NCI-H526 (cell line): ENCODE results near the gene GPANK1.

Experiments
- DNase-seq, 2 experiments: peaks; one replicate each; lab custom pipeline; 2025; lab: John Stamatoyannopoulos, UW

GPANK1 gene

DNA sequence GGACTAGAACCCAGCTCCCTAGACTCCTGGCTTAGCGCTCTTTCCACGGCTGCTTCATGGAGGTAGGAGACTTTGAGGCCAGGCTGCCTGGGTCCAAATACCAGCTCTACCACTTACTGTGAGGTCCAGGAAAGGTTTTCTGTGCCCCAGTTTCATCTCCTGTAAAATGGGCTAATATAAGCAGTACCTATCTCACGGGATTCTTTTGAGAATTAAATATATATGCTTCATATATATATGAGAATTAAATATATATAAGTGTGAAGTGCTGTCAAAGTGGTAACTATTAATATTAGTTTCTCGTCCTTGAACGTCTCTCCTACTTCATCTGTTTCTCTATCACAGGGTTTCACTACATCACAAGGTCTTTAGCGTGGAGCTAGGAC lies 26.3 kb upstream of the GPANK1 start:
- DNase-seq: no peak

DNA sequence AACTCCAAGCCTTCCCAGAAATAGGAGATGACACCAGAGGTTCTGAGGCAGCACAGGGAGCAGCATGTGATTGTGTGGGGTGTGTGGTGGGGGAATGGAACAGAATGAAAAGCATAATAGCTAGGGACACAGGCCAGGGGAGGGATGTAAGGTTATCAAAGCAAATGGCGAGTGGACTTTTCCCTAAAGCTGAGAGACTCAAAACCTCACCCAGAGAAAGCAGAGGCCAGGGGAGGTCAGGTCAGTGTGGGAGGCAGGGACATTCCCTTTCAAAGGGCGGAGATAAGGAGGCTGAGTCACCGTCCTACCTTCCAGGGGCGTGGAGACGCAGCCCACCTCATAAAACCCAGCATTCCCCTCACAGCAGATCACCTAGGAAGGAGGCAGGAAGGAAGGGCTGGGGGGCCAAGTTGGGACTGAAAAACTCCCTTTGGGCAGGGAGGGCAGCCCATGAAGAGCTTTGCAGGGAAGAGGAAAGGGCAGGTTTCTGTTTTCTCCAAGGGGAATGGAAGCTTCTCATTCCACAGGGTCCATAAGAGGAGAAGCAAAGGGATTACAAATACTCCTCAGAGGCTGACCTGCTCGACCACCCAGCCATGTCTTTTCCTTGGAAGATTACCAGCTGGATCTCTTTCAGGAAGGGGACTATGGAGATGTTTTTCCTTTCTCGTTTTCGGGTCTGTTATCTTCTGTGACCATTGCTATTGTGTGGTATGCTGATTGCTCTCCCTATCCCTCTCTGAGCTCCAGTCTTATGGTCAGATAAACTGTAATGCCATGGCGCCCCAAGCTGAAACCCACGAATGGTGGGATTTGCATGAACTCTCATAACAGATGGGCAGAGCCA lies 25.7 kb upstream of the GPANK1 start:
- DNase-seq: no peak

GRCh38 chr6:31689249-31690110 lies 24.7 kb upstream of the GPANK1 start:
- DNase-seq: peak in 1 of 2 experiments; percentile 16

- no peak for DNase-seq
These were observed 23.3 kb upstream of the GPANK1 start for GRCh38 chr6:31687860-31688693.

DNA sequence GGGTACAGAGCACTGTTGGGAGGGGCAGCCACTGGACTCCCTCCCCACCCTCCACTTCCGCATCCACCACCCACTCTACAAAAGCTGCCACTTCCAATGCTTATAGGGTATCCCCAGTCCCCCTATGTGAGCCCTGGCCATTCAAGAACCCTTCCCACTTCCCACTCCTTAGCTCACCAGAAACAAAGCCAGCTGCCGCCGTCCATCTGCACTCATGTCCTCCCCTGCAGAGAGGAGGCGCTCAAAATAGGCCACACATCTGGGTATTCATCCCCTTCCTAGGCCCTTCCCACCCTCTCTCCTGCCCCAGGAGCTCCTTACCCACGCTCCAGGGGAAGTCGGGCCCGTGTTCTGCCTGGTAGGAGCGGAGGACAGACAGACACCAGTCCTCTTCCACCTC lies 22.5 kb upstream of the GPANK1 start:
- DNase-seq: no peak

DNA sequence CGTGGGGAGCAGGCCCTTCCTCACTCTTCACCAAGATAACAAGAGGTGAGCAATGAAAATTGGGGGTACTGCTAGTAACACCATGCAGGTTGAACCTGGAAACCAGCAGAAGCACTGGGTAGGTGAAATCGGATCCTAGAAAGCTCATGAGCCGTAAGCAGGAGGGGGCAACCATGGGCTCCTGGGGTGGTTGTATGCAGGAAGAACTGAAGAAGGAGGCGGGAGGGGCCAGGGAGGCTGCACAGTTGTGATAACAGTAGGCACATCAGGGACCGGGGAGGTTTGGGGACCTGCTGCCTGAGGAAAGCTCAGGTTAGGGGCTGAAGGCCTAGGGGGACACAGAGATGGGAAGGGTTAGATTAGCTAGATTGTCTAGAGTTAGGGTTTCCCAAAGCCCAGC lies 21.7 kb upstream of the GPANK1 start:
- DNase-seq: no peak

DNA sequence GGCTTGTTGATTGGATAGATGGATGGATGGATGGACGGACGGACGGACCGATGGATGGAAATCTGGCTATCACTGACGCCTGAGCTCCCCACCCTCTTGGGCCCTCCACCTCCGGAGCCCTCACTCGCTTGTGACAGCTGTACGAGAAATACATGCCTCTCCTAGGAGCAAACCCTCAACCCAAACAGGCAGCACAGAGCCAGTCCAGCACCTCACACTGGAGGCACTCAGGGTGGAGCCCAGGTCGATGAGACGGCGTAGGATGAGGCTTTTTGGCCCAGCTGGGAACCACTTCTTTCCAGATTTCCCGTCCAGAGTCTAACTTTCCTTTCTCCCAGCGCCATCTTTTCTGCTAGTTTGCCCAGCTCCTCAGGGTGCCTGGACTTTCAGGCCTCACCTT lies 18.8 kb upstream of the GPANK1 start:
- DNase-seq: no peak

DNA sequence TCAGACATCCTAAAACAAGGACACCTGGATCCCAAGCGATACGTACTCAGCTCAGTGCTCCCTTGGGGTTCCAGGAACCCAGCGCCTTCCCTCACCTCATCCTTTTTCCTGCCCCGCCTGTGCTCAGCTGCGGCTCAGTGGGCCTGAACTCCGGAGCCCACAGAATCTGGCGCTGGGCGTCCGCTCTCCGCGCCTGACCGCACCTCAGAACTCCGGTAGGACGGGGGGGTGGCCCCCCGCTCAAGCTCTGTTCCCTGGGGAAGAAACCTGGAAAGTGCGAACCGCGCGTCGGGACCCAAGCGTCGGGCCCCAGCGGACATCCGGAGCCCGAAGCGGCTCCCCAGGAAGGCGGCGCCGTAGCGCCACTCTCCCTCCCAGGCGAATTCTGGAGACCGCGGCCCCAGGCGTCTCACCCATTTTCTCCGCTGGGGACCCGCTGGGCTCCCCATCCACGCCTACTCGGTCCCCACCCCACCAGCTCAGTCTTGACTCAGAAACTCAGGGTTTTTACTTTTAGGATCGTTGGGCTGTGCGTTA lies 16.4 kb upstream of the GPANK1 start:
- peak in 1 of 2 experiments; percentile 77 for DNase-seq

DNA sequence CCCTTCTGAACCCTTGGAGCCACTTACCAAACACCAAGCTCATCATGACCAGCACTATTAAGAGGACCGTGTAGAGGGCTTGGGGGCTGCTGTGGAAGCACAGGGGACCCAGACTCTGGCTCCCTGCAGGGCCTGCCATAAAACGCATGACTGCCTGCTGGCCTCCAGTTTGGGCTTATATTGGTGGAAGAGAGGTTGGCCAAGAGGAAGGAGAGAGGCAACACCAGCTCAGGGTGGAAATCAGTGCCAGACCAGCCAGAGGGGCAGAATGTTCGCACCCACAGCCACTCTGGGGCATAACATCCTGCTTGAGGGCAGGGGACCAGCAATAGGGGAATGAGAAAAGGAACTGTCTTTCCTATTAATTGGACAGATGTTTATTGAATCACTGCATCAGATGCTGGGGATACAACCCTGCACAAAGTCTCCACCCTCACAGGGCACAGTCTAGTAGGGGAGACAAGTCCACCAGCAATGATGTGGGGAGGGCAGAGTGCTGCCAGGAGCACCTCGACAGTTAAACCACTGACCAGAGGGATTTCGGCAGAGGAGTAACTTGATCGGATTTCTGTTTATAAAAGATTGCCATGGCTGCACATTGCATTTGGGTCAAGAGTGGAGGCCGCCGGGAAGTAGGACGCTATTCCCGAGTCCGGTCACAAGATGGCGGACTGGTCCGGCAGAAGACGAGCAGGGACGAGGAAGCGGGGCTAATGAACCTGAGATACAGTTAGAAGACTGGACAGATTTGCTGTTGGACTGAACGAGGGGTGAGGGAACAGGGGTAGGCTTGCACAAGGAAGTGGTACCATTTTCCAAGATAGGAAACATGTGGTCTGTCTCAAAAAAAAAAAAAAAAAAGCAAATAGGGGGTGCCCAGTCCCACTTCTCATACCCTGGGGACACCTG lies 15.7 kb upstream of the GPANK1 start, which contains the start of gene LY6G5C:
TSS of gene LY6G5C (minus strand) at position 842 of the 909 bp plus-strand sequence. CDS start at position 148, 694 bp downstream.
- DNase-seq: peak; percentile 78 to 87

DNA sequence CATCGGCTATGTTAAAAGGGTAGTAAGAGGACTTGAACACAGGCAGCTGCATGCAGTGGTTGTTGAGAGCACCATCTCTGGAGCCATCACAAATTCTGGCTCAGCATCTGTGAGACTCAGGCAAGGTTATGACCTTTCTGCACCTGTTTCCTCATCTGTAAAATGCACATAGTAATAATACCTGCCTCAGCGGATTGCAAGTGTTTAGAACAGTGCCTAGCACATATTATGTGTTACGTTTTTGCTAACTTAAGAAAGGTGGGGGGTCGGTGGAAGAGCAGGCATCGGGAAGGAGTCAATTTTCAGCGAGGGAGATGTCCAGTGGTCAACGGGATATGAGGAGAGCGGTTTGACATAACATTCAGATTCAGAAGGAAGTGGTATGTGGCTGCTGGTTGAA lies 13.2 kb upstream of the GPANK1 start:
- no peak for DNase-seq

- no peak for DNase-seq
These were observed 12.1 kb upstream of the GPANK1 start for GRCh38 chr6:31676904-31677303.

DNA sequence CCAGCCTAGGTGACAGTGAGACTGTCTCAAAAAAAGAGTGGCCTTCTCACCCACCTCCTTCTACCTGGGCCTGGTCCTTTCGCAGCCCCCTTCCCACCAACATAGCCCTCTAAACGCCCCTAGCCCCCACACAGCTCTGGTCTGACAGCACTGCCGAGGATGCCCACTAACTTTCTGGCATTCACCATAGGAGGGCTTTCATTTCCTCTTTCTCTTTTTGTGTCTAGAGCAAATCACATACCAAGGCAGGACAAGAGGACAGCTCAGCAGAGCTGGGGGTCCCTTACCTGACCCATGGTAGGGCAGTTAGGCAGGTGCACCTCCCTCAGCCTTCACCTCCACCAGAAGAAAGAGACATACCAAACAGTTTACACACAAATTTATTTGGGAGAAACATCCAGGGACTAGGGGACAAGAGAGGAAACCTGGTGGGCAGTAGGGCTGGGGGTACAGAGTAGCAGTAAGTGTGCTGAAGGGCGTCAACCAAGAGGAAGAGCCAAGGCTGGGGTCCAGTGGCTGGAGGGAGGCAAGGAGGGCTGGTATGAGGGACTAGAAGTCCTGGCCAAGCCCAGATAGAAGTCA lies 11.6 kb upstream of the GPANK1 start:
- no peak for DNase-seq

GRCh38 chr6:31669676-31670075 lies 4.9 kb upstream of the GPANK1 start, which contains the start of gene LY6G5B:
Gene LY6G5B, plus strand, starts transcription at chr6:31669976. Its CDS starts 975 bp downstream, at chr6:31670951.
- DNase-seq: no peak

GRCh38 chr6:31666337-31666965 lies 1.7 kb upstream of the GPANK1 start:
- DNase-seq: no peak

- peak; percentile 97 to 98 for DNase-seq
These were observed 922 bp upstream of the GPANK1 start, which contains the start of gene CSNK2B for GRCh38 chr6:31665501-31666336. Gene CSNK2B, plus strand, starts transcription at chr6:31666080. Its CDS starts 752 bp downstream, at chr6:31666832.

DNA sequence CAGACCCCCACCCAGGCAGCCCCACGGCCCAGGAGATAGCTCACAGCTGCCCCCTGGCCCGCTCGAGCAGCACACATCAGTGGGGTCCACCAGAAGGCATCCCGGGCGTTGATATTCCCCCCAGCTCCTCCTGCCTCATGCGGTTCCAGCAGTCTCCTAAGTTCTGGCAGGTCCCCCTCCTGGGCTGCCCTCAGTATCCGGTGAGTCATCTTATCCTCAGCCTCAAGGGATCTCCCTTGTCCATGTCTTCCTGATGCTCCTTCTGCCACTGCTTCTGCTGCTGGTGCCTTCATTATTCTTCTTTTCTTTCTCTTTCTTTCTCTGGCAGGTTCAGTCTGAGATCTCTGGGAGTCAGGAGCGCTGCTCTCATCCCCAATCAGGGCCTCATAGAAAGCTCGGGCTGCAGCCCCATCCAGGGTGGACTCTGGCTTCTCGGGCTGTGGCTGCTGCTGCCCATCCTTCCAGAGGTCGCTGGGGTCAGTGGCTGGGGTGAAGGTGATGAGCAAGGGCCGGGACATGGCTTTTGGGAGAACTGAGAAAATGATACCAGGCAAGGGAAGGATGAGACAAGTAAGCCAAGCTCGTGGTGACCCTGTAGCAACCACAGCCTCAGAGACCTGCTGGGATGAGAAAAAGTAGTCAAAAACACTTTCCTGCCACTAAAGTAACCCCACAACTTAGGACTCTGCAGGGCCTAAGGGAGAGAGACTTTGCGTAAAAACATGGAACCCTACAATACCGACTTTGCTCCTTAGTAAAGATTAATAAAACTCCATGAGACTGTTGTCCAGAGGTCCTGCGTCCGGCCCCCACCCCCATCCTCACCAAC lies 622 bp downstream of the GPANK1 start:
- DNase-seq: peak in 1 of 2 experiments; percentile 22

GRCh38 chr6:31663126-31663960 lies 1.5 kb downstream of the GPANK1 start:
- no peak for DNase-seq
